Cardiac muscle cell (in vitro differentiated cells and primary cell): ENCODE data around the gene ZMYND15. TPM values are rescaled to one million over a fixed set of nuclear protein-coding genes. Genes with fewer than 3 reads are reported as not detected.
A peak's percentile ranks its signal among the peaks of the same experiment; 100 is the strongest.

Source experiments
- DNase-seq, 2 donors: peaks; one replicate each; pipeline versions ENCODE4 v3.0.0 to v3.0.0-alpha.2; 2010 to 2017; ENCODE audit warnings: low read depth in 1 of 2, low spot score in 1 of 2
- H3K27ac ChIP-seq: fragments of 200-600 bp; sonication (generic); 2 replicates; pipeline ENCODE4 v1.5.1; 2016
- H3K27me3 ChIP-seq: fragments of 200-600 bp; sonication (generic); 2 replicates; pipeline ENCODE4 v1.6.0; 2016; ENCODE audit warnings: control low read depth
- H3K36me3 ChIP-seq: fragments of 200-600 bp; sonication (generic); 2 replicates; pipeline ENCODE4 v1.5.1; 2016; ENCODE audit warnings: control low read depth
- H3K4me1 ChIP-seq: fragments of 200-600 bp; sonication (generic); 2 replicates; pipeline ENCODE4 v1.8.1; 2017; ENCODE audit warnings: low read depth, mild to moderate bottlenecking, mixed run types
- H3K4me3 ChIP-seq: fragments of 200-600 bp; sonication (generic); 2 replicates; pipeline ENCODE4 v1.5.1; 2016; ENCODE audit warnings: mild to moderate bottlenecking
- H3K9me3 ChIP-seq: fragments of 200-600 bp; sonication (generic); 2 replicates; pipeline ENCODE4 v1.5.1; 2017; ENCODE audit warnings: low read depth, mild to moderate bottlenecking, control low read depth
- polyA plus RNA-seq: library from polyadenylated mRNA; unstranded; fragments of >200 nt; fragmentation: Nextera tagmentation; extraction: Ambion mirVana; gene quantifications from 2 replicates; pipeline ENCODE4 v1.2.1, GENCODE V29; 2016
- total RNA-seq: library from RNA; depleted of rRNA; stranded (reverse); fragments of >200 nt; gene quantifications from 2 replicates; pipeline ENCODE4 v1.2.3, GENCODE V29; 2016
- TF ChIP-seq, protein P1 (sequence below): IDR thresholded peaks from 2 replicates; pipeline ENCODE4 v1.5.1; 2012; ENCODE audit warnings: low read depth, mild to moderate bottlenecking, low read length

ZMYND15 gene
- total and polyA plus RNA-seq, 2 experiments from 2014 or later: not detected

DNA sequence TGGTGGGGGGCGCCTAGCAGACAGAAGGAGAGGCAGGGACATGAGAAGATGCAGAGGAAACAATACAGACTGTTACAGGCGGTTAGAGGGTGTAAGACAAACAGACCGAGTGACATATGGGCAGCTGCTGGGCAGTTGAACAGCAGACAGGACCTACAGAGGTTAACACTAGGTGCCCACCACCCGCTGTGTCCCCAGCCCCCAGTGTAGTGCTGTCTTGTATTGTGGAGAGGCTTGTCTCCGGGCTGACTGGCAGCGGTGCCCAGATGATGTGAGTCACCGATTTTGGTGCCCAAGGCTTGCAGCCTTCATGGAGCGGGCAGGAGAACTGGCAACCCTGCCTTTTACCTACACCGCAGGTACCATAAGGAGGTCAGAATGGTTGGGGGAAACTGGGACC is 2.5 kb downstream of the ZMYND15 start:
- Histone ChIP-seq H3K36me3 (no peaks in the 10 kb centered on the region), H3K4me3 (no peak overlapping the region), H3K27me3 (peaks cover 93% of the 10 kb centered on the region), H3K9me3 (no peaks in the 10 kb centered on the region), H3K27ac (no peak overlapping the region), H3K4me1 (no peaks in the 10 kb centered on the region)
- TF ChIP-seq, protein P1, sequence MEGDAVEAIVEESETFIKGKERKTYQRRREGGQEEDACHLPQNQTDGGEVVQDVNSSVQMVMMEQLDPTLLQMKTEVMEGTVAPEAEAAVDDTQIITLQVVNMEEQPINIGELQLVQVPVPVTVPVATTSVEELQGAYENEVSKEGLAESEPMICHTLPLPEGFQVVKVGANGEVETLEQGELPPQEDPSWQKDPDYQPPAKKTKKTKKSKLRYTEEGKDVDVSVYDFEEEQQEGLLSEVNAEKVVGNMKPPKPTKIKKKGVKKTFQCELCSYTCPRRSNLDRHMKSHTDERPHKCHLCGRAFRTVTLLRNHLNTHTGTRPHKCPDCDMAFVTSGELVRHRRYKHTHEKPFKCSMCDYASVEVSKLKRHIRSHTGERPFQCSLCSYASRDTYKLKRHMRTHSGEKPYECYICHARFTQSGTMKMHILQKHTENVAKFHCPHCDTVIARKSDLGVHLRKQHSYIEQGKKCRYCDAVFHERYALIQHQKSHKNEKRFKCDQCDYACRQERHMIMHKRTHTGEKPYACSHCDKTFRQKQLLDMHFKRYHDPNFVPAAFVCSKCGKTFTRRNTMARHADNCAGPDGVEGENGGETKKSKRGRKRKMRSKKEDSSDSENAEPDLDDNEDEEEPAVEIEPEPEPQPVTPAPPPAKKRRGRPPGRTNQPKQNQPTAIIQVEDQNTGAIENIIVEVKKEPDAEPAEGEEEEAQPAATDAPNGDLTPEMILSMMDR: no peak
- no peak for DNase-seq

DNA sequence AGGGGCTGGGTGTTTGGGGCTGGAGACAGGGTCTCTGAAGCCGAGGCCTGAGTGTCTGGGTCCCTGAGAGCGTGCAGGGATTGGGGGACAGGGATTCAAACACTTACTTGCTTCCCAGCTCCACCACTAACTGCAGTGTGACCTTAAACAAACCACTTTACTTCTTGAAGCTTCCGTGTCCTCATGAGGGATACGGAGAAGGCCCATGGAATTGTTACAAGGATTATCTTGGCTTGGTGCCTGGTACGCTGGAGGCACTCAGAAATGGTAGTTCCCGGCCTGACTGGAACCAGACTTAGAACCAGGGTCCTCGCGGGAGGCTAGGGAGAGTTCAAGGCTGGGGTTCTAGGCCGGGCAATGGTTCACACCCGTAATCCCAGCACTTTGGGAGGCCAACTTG is 3.0 kb downstream of the ZMYND15 start:
- peak in 1 of 2 donors; percentile 24 for DNase-seq
- TF ChIP-seq, protein P1: no peak
- no peaks in the 10 kb centered on the region for H3K9me3 ChIP-seq
- no peak overlapping the region for H3K27ac ChIP-seq
- no peak overlapping the region for H3K4me3 ChIP-seq
- H3K4me1 ChIP-seq: no peaks in the 10 kb centered on the region
- no peaks in the 10 kb centered on the region for H3K36me3 ChIP-seq
- peaks cover 88% of the 10 kb centered on the region for H3K27me3 ChIP-seq

DNA sequence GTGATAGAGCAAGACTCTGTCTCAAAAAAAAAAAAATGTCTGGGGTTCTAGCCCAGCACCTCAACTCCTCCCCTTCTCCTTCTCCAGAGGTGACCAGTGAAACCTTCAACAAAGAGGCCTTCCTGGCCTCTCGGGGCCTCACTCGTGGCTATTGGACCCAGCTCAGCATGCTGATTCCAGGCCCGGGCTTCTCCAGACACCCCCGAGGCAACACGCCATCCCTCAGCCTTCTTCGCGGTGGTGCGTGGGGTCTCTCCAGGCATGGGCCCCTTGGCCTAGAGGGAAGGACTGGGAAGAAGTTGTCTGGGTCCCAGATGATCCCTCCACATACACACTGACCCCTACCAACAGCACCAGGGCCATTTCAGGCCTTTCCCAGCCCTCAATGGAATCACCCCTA is 3.6 kb downstream of the ZMYND15 start:
- no peaks in the 10 kb centered on the region for H3K9me3 ChIP-seq
- no peak for DNase-seq
- H3K27me3 ChIP-seq: peaks cover 83% of the 10 kb centered on the region
- TF ChIP-seq, protein P1: no peak
- H3K36me3 ChIP-seq: no peaks in the 10 kb centered on the region
- H3K27ac ChIP-seq: no peak overlapping the region
- H3K4me1 ChIP-seq: no peaks in the 10 kb centered on the region
- H3K4me3 ChIP-seq: no peak overlapping the region

DNA sequence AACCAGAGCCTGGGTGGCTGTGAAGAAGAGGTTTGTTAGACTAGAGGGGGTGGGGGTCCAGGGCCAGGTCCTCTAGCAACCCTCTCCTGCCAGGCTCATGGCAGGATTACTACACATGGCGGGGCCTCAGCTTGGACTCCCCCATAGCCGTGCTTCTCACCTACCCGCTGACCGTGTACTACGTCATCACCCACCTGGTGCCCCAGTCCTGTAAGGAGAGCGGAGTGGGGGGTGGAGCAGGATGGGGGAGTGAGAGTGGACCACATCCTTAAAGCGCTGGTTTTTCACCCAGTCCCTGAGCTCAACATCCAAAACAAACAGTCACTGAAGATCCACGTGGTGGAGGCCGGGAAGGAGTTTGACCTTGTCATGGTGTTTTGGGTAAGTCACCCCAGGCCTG is 4.3 kb downstream of the ZMYND15 start:
- TF ChIP-seq, protein P1: no peak
- Histone ChIP-seq H3K27ac (no peak overlapping the region), H3K36me3 (no peaks in the 10 kb centered on the region), H3K9me3 (no peaks in the 10 kb centered on the region), H3K27me3 (peaks cover 76% of the 10 kb centered on the region), H3K4me1 (no peaks in the 10 kb centered on the region), H3K4me3 (no peak overlapping the region)
- no peak for DNase-seq

DNA sequence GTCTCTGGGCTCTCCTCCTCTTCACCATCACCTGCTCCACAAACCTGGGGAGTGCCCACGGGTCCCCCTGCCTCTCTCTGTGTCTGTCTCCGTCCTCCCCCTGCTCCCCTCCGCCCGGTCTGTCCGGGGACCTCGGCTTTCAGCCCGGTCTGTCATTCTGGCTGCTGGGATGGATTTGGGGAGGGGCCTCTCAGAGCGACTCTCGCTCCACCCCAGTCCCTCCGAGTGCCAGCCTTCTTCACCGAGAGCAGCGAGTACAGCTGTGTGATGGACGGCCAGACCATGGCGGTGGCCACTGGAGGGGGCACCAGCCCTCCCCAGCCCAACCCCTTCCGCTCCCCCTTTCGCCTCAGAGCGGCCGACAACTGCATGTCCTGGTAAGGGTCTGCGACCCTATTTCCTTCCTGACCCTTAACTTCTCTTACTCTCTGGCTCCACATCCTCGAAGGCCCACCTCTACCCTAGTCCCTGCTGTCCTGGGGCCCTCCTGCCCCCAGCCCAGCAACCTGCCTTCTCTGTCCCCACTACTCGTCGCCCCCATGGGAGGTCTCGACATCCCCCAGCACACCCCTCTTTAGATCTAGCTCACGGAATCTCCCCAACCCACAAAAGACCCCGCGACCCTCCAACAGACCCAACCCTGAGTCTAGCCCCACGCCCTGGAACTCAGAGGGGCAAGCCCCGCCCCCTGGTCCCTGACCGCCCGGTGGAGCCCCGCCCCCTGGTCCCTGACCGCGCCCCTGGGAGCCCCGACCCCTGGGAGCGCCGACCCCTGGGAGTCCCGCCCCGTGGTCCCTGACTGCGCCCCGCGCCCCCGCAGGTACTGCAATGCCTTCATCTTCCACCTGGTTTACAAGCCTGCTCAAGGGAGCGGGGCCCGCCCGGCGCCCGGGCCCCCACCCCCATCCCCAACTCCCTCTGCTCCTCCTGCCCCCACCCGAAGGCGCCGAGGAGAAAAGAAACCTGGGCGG is 5.7 kb downstream of the ZMYND15 start:
- Histone ChIP-seq H3K27ac (no peak overlapping the region), H3K4me3 (peak overlapping the region; percentile 18), H3K9me3 (no peaks in the 10 kb centered on the region), H3K36me3 (no peaks in the 10 kb centered on the region), H3K4me1 (no peaks in the 10 kb centered on the region), H3K27me3 (peaks cover 65% of the 10 kb centered on the region)
- peak in 1 of 2 donors; percentile 17 for DNase-seq
- TF ChIP-seq, protein P1: no peak
